ENCODE measurements around the gene RANBP17.

The RANBP17 gene

DNA sequence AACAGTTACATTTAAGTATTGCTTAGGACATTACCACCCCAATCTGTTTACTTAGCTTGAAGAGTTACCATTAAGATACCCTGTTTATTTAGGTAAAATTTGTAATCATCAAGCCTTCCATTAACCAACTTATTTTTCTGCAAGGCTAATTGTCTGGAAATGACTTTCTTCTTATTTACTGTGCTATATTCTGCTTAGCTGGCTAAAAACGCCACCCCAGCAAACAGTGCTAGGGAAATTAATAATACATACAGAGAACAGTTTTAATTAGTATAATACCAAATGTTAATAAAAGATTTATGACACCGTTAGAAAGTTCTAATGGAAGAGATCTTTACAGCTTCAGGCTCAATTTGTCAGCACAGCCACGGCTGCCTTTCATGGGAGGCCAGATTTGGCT is 461.2 kb downstream of the RANBP17 start:
- no peak for DNase-seq

DNA sequence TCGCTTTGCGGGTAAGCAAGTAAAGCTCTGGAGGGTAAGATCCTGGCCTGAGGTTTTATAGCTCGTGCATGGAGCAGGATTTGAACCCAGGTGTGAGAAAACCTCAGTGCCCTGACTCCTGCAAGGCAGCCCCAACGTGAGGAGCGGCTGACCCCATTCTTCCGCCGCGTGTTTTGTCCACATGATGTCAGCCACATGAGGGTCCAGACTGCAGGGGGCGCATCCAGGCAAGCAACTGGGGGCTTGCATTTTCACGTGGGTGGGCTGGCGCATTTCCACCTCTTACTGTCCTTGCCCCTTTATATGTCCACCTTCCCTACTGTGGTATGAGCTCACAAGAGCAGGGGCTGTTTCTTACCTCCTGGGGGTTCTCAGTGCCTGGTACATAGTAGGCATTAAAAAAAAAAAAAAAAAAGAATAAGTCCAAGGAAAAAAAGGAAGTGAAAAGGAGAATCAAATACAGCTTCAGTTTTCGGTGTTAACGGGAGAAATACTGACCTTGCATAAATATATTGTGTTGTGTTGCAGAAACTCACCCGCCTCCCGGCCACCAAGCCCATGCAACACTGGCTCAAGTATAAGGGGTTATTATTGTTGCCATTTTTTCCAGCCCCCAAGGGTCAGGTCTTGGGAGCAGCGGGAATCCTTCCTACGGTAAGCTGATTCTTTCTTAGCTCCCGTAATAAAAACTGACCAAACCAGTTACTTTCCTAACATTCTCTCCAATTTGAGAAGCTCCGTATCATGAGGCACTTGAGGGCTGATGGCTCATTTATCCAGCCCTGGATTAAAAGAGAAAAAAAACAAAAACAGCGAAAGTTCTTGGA is 462.2 kb downstream of the RANBP17 start:
- no peak for DNase-seq

DNA sequence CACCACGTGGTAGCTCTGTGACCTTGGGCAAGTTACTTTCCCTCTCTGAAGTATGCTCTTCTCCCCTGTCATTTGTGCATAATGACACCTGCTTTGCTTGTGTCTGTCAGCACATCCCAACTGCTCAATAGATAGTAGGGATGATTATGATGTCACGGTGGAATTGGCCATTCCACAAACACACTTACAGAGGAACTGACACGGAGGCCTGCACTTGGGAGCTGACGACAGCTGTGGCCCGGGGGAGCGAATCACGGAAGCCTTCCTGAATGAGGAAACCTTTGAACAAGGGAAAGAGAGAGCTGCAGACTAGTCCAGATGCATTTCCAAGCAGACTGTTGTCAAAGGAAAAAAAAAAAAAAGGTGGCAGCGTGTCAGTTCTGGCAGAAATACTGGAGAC is 468.2 kb downstream of the RANBP17 start:
- no peak for DNase-seq

DNA sequence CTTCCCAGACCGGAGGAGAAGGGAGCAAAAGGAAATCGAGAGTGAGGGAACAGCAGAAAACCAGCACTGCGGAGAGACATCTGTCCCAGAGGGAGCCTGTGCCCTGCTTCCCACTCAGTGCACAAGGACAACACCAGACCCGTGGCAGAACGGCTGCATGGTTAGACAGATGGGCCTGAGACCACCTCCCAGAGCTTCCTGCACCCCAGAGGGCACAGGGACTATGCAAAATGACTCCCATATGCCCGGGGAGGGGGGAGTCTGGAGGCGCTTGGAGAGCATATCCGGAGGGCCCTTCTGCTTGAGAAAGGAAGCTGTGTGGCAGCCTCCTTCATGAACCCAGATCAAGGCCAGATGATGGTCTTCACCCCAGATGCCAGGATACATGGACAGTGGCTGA is 473.8 kb downstream of the RANBP17 start:
- DNase-seq: no peak

DNA sequence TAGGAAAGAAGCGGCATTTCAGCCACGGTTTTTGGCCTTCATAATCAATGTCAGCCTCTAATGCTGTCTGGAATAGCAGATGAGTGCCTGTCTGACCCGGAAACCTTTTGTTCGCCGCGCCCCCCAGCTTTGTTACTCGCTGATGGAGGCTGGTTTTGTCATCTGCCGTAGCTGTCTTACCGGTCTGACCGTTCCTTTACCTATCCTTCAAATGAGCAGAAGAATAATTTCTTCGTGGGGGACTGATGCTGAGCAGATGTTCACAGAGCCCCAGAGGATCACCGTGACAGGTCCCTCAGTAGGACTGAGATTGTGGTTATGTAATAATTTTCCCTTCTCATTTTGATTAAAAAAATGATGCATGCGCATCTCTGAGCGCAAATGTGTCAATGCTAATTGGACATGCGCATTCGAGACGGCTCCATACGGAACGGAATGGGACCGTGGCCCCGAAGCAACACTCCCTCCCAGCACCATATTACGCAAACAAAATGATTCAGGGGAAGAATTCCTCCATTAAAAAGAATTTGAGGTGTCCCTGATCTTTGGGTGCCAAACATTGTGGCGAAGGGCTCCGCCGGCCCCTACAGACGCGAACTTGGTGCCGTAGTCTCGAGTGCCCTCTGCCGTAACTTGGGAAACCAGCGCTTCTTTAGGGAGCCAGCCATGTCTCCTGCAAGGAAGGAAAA is 474.8 kb downstream of the RANBP17 start:
- DNase-seq: peak; percentile 61

DNA sequence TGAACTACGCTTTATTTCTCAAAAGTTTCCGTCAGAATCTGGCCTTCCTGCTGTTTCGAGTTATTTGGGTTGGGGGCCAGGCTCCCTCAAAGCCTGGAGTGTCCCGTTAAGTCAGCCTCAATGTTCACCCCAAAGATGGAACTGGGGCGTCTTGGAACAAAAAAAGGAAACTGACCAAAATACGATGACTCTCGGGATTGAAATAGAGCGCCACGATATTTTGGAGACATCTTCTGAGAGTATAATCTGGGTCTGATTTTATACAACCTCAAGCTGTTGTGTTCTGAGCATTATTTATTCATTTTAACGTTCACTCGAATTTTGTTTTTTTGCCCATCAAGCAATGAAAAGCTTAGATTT is 475.4 kb downstream of the RANBP17 start:
- DNase-seq: no peak

DNA sequence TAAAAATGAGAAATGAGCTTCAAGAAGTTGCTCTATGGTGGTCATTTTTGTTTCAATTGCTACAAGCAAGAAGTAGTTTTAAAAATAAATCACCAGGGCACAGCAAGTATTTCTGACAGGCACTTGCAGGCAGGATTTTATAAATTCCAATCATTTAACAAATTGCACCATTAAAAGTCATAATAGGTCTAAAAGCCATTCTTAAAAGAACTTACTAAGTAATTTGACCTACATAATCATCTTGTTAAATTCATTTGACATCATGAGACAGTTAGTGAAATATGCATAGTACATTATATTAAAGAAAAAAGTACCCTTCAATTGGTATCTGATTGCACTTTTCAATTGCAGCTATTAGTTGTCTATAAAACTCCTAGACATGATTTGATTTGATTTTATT is 478.2 kb downstream of the RANBP17 start:
- no peak for DNase-seq

DNA sequence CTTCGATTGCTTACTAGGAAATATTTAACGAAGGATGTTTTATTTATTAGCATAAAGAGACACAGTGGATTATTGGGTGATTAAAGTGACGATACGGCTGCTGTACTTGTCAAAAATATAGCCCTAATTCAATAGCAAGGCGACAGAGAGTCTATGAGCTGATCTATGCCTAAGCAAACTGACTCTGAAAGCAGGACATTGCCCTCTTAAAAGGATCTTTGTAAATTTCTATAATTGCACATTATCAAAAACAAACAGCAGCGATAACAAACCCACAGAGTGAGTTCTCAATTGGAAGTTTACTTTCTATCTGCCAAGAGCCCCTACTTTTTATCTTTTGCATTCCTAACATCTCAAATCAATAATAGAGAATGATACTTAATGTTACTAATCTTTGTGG is 478.7 kb downstream of the RANBP17 start:
- no peak for DNase-seq

DNA sequence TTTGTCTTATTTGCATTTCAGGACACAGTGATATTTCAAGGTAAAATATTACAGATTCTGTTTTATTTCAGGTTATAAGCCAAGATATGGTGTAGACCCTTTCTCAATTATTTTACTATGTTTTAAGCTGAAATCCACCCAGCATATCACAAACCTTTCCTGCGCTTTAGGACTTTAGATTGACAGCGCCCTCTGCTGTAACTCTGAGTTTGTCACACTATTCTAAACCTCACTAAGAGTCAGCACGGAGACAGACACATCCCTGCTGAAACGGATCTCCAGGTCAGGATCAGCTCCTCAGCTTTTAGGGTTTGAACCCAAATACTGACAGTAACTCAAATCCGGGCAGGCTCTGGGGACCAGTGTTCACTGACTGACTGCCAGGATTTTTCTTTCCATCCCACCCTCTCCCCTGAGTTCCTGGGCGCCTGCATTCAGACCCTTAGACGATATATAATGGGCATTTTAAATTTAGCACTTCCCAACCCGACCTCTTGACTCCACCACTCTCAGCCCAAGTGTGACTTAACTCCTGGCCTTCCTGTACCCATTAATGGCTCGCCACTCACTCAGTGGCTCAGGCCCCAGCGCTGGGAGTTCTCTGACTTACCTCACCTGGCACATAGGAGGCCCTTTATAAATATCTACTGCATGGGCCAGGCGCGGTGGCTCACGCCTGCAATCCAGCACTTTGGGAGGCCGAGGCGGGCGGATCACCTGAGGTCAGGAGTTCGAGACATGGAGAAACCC is 480.7 kb downstream of the RANBP17 start:
- peak; percentile 73 for DNase-seq

DNA sequence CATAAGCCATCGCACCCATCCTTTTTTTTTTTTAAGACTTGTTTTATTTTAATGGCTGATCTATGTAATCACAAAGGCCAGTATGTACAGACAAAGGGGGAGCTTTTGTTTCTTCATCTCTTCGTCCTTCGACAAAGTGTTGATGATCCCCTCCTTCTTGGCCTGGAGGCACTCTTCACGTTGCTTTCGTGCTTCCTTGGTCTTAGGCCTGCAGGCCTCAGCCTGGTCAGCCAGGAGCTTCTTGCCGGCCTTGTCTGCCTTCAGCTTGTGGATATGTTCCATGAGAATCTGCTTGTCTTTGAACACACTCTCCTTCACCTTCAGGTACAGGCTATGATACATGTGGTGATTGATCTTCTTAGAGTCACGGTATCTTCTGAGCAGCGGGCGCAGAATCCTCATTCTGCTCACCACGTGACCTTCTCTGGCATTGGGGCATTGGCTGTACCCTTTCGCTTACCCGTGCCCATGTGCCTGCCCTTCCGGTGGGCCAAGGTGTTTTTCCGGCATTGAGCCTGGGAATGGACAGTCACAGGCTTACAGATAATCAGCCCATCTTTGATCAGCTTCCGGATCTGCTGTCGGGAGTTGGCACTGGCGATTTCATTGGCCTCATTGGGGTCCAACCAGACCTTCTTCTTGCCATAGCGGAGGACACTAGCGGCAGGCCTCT is 483.3 kb downstream of the RANBP17 start:
- DNase-seq: no peak
